Activated CD4-positive, alpha-beta T cell treated with anti-CD3 and anti-CD28 coated beads for 24 hours (primary cell): ENCODE results near the gene OSBP.
"Not testable (repeated sequence)": the region's sequence is repeated elsewhere in the genome, so short reads cannot be mapped to it uniquely, and the experiment has no call there.

Experiments
- DNase-seq, 2 donors: peaks; one replicate each; pipeline ENCODE4 v3.0.0-alpha.2; 2020; ENCODE audit warnings: low read depth in 2 of 2

OSBP gene, protein sequence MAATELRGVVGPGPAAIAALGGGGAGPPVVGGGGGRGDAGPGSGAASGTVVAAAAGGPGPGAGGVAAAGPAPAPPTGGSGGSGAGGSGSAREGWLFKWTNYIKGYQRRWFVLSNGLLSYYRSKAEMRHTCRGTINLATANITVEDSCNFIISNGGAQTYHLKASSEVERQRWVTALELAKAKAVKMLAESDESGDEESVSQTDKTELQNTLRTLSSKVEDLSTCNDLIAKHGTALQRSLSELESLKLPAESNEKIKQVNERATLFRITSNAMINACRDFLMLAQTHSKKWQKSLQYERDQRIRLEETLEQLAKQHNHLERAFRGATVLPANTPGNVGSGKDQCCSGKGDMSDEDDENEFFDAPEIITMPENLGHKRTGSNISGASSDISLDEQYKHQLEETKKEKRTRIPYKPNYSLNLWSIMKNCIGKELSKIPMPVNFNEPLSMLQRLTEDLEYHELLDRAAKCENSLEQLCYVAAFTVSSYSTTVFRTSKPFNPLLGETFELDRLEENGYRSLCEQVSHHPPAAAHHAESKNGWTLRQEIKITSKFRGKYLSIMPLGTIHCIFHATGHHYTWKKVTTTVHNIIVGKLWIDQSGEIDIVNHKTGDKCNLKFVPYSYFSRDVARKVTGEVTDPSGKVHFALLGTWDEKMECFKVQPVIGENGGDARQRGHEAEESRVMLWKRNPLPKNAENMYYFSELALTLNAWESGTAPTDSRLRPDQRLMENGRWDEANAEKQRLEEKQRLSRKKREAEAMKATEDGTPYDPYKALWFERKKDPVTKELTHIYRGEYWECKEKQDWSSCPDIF

DNA sequence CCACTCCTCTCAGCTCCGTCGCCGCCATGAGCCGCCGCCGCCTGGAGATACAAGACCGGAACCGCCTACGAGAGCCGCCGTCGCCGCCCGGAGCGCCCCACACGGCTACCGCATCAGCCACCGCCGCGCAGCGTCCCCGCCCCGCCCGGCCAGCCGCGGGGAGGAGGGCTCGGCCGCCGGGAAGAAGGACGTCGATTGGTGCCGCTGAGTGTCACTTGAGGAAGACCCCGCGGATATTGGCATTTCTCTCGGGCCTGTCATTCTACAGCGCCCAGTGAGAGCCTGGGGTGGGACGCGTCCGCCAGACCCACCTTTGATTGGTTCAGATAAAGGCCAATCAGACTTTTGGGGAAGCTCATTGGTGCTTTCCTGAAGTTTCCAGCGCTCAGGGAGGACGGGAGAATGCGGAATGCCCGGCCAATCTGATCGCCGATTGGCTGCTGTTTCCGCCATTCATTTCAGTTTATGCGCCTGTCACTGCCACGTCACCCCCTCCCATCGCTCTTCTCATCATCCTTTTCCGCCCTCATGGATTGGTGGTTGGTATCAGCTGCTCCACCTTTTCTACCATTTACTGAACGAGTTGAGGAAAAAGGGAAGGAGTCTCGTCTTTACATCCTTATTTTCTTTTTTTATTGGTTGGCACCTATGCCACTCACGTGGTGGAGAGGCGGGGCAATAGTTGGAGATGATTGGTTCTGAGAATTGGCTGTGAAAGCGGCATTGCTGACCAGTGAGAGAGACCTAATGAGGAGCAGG lies at the start of gene OSBP:
Gene OSBP, minus strand, starts transcription at position 138 of the 759 bp plus-strand sequence. Its CDS starts 110 bp downstream, at position 28.
- peak; percentile 92 to 96 for DNase-seq

DNA sequence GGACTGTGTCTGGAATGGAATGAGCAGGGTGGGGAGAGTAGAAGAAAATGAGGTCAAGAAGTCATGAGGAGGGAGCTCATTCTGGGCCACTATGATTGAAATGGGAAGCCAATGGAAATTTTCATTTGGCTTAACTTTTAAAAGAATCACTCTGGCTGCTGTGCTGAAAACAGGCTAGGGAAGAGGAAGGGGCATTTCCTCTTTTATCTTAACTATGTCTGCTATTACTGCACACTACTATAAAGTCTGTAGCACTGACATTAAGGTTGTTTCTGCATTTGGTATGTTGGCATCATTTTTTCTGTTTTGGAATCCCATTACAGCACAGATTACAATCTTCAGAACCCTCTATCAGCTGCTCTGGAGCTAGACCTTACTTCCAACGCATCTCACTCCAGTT lies 45.0 kb upstream of the OSBP start:
- no peak for DNase-seq

DNA sequence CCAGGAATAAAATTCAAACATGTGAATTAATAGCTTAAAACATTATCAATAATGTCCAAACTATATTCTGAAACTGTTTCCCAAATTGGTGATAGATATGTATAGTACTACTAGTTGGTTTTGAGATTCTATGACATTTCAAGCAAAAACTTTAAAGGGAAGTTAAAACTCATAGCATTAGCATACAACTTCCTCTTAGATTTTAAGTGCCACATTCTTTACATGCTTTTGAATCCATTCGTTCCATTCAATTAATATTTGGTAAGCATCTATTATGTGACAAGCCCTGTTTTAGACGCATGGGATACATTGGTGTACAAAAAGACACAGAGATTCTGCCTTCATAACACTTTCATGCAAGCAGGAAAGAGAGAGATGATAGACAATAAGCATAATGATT lies 44.4 kb upstream of the OSBP start:
- DNase-seq = no peak

GRCh38 chr11:59658036-59658435 lies 42.5 kb upstream of the OSBP start:
- DNase-seq = no peak

- no peak for DNase-seq
Observed at GRCh38 chr11:59654893-59655292, 39.3 kb upstream of the OSBP start.

GRCh38 chr11:59647245-59647980 lies 31.8 kb upstream of the OSBP start:
- no peak for DNase-seq

DNA sequence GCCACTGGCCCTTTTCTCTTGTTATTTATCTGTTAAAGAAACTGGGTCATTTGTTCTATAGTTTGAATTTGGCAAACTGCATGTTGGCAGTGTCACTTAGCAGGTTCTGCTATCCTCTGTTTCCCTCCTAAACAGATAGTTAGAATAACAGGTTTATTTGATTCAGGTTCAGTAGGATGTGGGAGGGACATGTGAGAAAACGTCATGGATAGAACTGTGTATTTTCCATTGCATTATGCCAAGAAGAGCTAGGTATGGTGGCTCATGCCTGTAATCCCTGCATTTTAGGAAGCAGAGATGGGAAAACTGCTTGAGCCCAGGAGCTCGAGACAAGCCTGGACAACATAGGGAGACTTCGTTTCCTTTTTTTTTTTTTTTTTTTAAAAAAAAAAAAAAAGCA lies 29.0 kb upstream of the OSBP start:
- no peak for DNase-seq

DNA sequence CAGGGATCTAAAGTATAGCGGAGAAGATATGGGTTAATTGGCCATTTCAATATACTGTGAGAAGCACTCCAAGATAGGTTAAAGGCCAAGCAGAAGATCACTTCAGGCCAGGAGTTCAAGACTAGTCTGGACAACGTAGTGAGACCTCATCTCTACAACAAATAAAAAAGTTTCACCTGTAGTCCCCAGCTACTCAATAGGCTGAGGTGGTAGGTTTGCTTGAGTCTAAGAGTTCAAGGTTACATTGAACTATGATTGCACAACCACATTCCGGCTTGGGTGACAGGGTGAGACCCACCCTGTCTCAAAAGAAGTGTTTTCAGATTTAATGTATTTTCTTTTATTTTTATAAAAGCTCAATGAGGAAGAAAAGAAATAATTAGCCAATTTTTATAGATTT lies 27.8 kb upstream of the OSBP start:
- no peak for DNase-seq

DNA sequence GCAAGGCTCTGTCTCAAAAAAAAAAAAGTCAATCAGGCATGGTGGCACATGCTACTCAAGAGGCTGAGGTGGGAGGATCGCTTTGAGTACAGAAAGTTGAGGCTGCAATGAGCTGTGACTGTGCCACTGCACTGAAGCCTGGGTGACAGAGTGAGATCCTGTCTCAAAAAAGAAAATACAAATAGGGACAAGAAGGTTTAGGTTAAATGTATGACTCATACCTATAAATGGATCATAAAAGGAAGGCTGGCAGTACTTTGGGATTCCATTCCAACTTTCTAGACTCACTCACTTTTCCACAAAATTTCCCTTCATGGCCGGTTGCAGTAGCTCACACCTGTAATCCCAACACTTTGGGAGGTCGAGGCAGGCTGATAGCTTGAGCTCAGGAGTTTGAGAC lies 25.6 kb upstream of the OSBP start:
- no peak for DNase-seq

- DNase-seq = no peak
Observed at GRCh38 chr11:59630493-59630892, 14.9 kb upstream of the OSBP start.

DNA sequence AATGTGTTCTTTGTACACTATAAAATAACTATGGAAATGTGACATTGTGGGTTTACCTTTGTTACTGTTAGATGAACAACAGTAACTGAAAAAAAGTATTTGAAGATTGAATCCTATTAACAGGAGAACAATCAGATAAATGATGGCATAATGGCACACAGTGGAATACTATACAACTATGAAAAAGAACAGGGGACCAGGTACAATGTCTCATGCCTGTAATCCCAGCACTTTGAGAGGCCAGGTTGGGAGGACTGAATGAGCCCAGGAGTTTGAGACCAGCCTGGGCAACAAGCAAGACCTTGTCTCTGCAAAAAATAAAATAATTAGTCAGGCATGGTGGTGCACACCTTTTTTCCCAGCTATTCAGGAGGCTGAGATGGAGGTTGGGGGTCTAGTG lies 14.4 kb upstream of the OSBP start:
- DNase-seq = no peak

DNA sequence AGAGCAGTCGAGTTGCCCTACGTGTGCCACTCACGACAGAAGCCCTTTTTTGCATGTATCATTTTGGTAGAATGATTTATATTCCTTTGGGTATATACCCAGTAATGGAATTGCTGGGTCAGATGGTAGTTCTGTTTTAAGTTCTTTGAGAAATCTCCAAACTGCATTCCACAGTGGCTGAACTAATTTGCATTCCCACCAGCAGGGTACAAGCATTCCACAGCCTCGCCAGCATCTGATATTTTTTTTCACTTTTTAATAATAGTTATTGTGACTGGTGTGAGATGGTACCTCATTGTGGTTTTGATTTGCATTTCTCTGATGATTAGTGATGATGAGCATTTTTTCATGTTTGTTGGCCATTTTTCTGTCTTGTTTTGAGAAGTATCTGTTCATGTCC lies 11.4 kb upstream of the OSBP start:
- not testable (repeated sequence) for DNase-seq

DNA sequence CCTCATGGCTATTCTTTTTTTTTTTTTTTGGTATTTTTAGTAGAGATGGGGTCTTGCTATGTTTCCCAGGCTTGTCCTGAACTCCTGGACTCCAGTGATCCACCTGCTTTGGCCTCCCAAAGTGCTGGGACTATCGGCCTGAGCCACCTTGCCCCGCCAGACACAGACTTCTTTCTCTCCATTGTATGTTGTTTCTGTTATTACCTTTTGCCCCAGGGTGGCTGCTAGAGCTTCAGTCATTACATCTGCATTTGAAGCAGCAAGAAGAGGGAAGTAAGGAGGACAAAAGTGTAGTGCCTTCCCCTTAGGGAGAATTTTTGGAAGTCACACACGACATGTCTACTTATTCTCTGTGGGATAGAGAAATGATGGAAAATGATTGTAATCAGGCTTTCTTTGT lies 10.1 kb upstream of the OSBP start:
- no peak for DNase-seq

GRCh38 chr11:59617876-59618275 lies 2.3 kb upstream of the OSBP start:
- DNase-seq = no peak

GRCh38 chr11:59616396-59616982 lies 915 bp upstream of the OSBP start:
- DNase-seq = no peak

- peak; percentile 25 to 35 for DNase-seq
Observed at GRCh38 chr11:59615120-59615636, 396 bp downstream of the OSBP start.

GRCh38 chr11:59614277-59615119 lies 1.1 kb downstream of the OSBP start:
- DNase-seq = no peak

GRCh38 chr11:59611570-59612565 lies 3.7 kb downstream of the OSBP start:
- no peak for DNase-seq

DNA sequence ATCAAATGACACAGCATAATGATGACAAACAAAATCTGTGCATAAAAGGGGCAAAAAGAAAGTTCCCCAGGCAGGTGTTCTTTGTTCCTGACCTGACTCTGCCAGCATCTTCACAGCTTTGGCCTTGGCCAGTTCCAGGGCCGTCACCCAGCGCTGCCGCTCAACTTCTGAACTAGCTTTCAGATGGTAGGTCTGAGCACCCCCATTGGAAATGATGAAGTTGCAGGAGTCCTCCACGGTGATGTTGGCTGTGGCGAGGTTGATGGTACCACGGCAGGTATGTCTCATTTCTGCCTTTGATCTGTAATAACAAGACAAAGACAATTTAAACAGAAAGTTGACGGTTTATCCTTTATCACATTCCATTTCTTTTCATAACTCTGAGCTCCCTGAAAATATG lies 5.3 kb downstream of the OSBP start:
- DNase-seq = no peak
